GM23338 (cell line): ENCODE results near the gene PRR4. TPM values are rescaled to one million over a fixed set of nuclear protein-coding genes. Genes with fewer than 3 reads are reported as not detected.

Source experiments
- ATAC-seq: fragments of 200-7000 bp; cut with Tn5 transposase; 3 replicates; pipeline ENCODE4 v1.9.1; 2020
- DNase-seq: peaks from one replicate; pipeline ENCODE4 v3.0.0-alpha.2; 2015; ENCODE audit warnings: low spot score
- H2AFZ ChIP-seq: fragments of 200-600 bp; sonication (generic); 2 replicates; pipeline ENCODE4 v1.8.0; 2016; ENCODE audit warnings: antibody characterized with exemption, mild to moderate bottlenecking, moderate library complexity
- H3F3A ChIP-seq: fragments of 200-600 bp; sonication (generic); replicated peaks from 2 replicates; pipeline ENCODE4 v1.8.0; 2017; ENCODE audit warnings: antibody characterized with exemption, mixed run types, low read depth
- H3K27ac ChIP-seq: fragments of 200-600 bp; sonication (generic); 2 replicates; pipeline ENCODE4 v1.6.1; 2016; ENCODE audit warnings: low read depth
- H3K27me3 ChIP-seq: fragments of 200-600 bp; sonication (generic); 2 replicates; pipeline ENCODE4 v1.8.0; 2016; ENCODE audit warnings: mild to moderate bottlenecking, mixed run types, moderate library complexity; ENCODE audit not compliant: insufficient read depth
- H3K36me3 ChIP-seq: fragments of 200-600 bp; sonication (generic); 2 replicates; pipeline ENCODE4 v1.8.0; 2016; ENCODE audit warnings: mild to moderate bottlenecking; ENCODE audit not compliant: insufficient read depth
- H3K4me1 ChIP-seq: fragments of 200-600 bp; sonication (generic); 2 replicates; pipeline ENCODE4 v1.8.0; 2016; ENCODE audit warnings: mild to moderate bottlenecking, moderate library complexity; ENCODE audit not compliant: insufficient read depth
- H3K4me2 ChIP-seq: fragments of 200-600 bp; sonication (generic); 2 replicates; pipeline ENCODE4 v1.7.1; 2017; ENCODE audit warnings: mixed run types
- H3K4me3 ChIP-seq: fragments of 200-600 bp; sonication (generic); 2 replicates; pipeline ENCODE4 v1.6.1; 2016; ENCODE audit warnings: mixed run types
- H3K79me2 ChIP-seq: fragments of 200-600 bp; sonication (generic); replicated peaks from 2 replicates; pipeline ENCODE4 v1.8.0; 2017; ENCODE audit warnings: mild to moderate bottlenecking; ENCODE audit not compliant: insufficient read depth
- H3K9me2 ChIP-seq: fragments of 200-600 bp; sonication (generic); 2 replicates; pipeline ENCODE4 v1.8.0; 2017; ENCODE audit not compliant: insufficient read depth
- H4K20me1 ChIP-seq: fragments of 200-600 bp; sonication (generic); replicated peaks from 2 replicates; pipeline ENCODE4 v1.8.0; 2017; ENCODE audit warnings: mild to moderate bottlenecking; ENCODE audit not compliant: insufficient read depth
- H3K27ac Mint-ChIP-seq: 2 replicates; pipeline ENCODE4 v1.8.0; 2020; ENCODE audit warnings: inconsistent platforms, mild to moderate bottlenecking, moderate library complexity, mixed read lengths
- H3K27me3 Mint-ChIP-seq: 3 replicates; pipeline ENCODE4 v1.8.0; 2022; ENCODE audit warnings: low read depth, mild to moderate bottlenecking, moderate library complexity, mixed read lengths, inconsistent platforms; ENCODE audit not compliant: insufficient read depth, poor library complexity
- H3K36me3 Mint-ChIP-seq: 3 replicates; pipeline ENCODE4 v1.8.0; 2021; ENCODE audit warnings: low read depth, mild to moderate bottlenecking, inconsistent platforms, moderate library complexity, mixed read lengths
- H3K4me1 Mint-ChIP-seq: 3 replicates; pipeline ENCODE4 v1.8.0; 2020; ENCODE audit warnings: mild to moderate bottlenecking, inconsistent platforms, mixed read lengths
- H3K4me3 Mint-ChIP-seq: 3 replicates; pipeline ENCODE4 v1.8.0; 2021; ENCODE audit warnings: moderate library complexity, mild to moderate bottlenecking, inconsistent platforms, mixed read lengths
- H3K9me3 Mint-ChIP-seq: 3 replicates; pipeline ENCODE4 v1.8.0; 2020; ENCODE audit warnings: moderate library complexity, mild to moderate bottlenecking, inconsistent platforms, mixed read lengths
- CREB1 ChIP-seq: fragments of 250-450 bp; sonication (Bioruptor Pico); IDR thresholded peaks from 2 replicates; pipeline ENCODE4 v1.5.0; 2020; ENCODE audit warnings: low read depth, mild to moderate bottlenecking, moderate library complexity
- ETS1 ChIP-seq: IDR thresholded peaks from 2 replicates; pipeline ENCODE4 v1.6.1; 2016; ENCODE audit warnings: antibody characterized with exemption
- EZH2 ChIP-seq: fragments of 200-600 bp; sonication (generic); IDR thresholded peaks from one replicate; pipeline ENCODE4 v1.8.0; 2017; ENCODE audit warnings: antibody characterized with exemption, mild to moderate bottlenecking, low read depth; ENCODE audit not compliant: unreplicated experiment
- JUNB ChIP-seq: IDR thresholded peaks from one replicate; pipeline ENCODE4 v1.6.1; 2016; ENCODE audit warnings: antibody characterized with exemption; ENCODE audit not compliant: unreplicated experiment
- NANOG ChIP-seq: IDR thresholded peaks from 2 replicates; pipeline ENCODE4 v1.6.1; 2016; ENCODE audit warnings: antibody characterized with exemption, borderline replicate concordance
- POLR2AphosphoS5 ChIP-seq: IDR thresholded peaks from 2 replicates; pipeline ENCODE4 v1.6.1; 2016; ENCODE audit warnings: antibody characterized with exemption, low read depth
- STAT1 ChIP-seq: IDR thresholded peaks from one replicate; pipeline ENCODE4 v1.6.1; 2016; ENCODE audit warnings: antibody characterized with exemption; ENCODE audit not compliant: unreplicated experiment
- ZNF114 ChIP-seq: fragments of 250-450 bp; sonication (Bioruptor Pico); IDR thresholded peaks from 2 replicates; pipeline ENCODE4 v1.5.0; 2020; ENCODE audit warnings: mild to moderate bottlenecking, moderate library complexity
- ZNF331 ChIP-seq: fragments of 250-450 bp; sonication (Bioruptor Pico); IDR thresholded peaks from 2 replicates; pipeline ENCODE4 v1.5.0; 2020; ENCODE audit warnings: low read depth, mild to moderate bottlenecking, moderate library complexity
- ZNF462 ChIP-seq: fragments of 250-450 bp; sonication (Bioruptor Pico); IDR thresholded peaks from 2 replicates; pipeline ENCODE4 v1.5.0; 2020; ENCODE audit warnings: mild to moderate bottlenecking, moderate library complexity
- polyA plus RNA-seq: library from polyadenylated mRNA; unstranded; fragments of >200 nt; fragmentation: Nextera tagmentation; extraction: Ambion mirVana; gene quantifications from 2 replicates; pipeline ENCODE4 v1.2.1, GENCODE V29; 2016
- total RNA-seq: library from RNA; depleted of rRNA; stranded (reverse); fragments of >200 nt; shearing (Covaris generic); gene quantifications from 2 replicates; pipeline ENCODE4 v1.2.3, GENCODE V29; 2014
- TF ChIP-seq, protein P1 (sequence below): IDR thresholded peaks from one replicate; pipeline ENCODE4 v1.6.1; 2018; ENCODE audit warnings: antibody characterized with exemption; ENCODE audit not compliant: unreplicated experiment

Gene PRR4
- total and polyA plus RNA-seq, 2 experiments from 2014 or later: 2.1 to 7.9 TPM

DNA sequence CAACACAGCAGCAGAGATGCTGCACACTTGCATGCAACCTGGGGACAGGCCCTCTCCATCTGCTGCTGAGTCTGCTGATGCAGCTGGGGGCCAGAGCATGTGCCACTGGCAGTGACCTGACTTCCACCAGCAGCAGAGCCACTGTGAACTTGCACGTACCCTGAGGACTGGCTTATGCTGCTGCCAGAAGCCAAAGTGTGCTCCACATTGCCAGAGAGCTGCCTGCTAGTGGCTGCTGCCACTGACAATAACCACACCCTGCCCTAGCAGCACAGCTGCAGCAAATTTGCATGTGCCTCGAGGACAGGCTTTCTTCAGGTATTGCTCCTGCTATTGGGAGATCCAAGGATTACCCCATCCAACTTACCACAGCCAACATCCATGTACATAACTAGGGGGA is 4.5 kb upstream of the PRR4 start:
- Histone ChIP-seq H3K27ac (no peak overlapping the region), H3K4me1 (no peaks in the 10 kb centered on the region), H3K36me3 (peaks cover 9% of the 10 kb centered on the region), H3F3A (no peaks in the 10 kb centered on the region), H3K4me2 (no peak overlapping the region), H2AFZ (no peak overlapping the region), H3K9me2 (peaks cover 11% of the 10 kb centered on the region; the same call in 1 of the 2 replicates), H3K4me3 (no peak overlapping the region), H3K79me2 (no peaks in the 10 kb centered on the region), H4K20me1 (no peaks in the 10 kb centered on the region; the same call in 1 of the 2 replicates), H3K27me3 (no peaks in the 10 kb centered on the region)
- Mint-ChIP-seq H3K4me1 (no peaks in the 10 kb centered on the region), H3K9me3 (peaks cover 38% of the 10 kb centered on the region), H3K36me3 (peaks cover 40% of the 10 kb centered on the region), H3K27ac (no peak overlapping the region), H3K27me3 (peaks cover 2% of the 10 kb centered on the region), H3K4me3 (no peak overlapping the region)
- no peak for DNase-seq
- no peak for TF ChIP-seq CREB1 (CRISPR knock-in tag)
- TF ChIP-seq ZNF114 (CRISPR knock-in tag): no peak
- ATAC-seq: no peak

GRCh38 chr12:10851243-10851858 is 2.1 kb upstream of the PRR4 start:
- no peaks in the 10 kb centered on the region for H3K4me1 Mint-ChIP-seq
- TF ChIP-seq ETS1 (no peak), NANOG (no peak), JUNB (no peak), ZNF462 (CRISPR knock-in tag) (no peak), ZNF114 (CRISPR knock-in tag) (no peak), EZH2 (no peak), ZNF331 (CRISPR knock-in tag) (no peak), POLR2AphosphoS5 (no peak), CREB1 (CRISPR knock-in tag) (no peak), STAT1 (no peak)
- TF ChIP-seq, protein P1, sequence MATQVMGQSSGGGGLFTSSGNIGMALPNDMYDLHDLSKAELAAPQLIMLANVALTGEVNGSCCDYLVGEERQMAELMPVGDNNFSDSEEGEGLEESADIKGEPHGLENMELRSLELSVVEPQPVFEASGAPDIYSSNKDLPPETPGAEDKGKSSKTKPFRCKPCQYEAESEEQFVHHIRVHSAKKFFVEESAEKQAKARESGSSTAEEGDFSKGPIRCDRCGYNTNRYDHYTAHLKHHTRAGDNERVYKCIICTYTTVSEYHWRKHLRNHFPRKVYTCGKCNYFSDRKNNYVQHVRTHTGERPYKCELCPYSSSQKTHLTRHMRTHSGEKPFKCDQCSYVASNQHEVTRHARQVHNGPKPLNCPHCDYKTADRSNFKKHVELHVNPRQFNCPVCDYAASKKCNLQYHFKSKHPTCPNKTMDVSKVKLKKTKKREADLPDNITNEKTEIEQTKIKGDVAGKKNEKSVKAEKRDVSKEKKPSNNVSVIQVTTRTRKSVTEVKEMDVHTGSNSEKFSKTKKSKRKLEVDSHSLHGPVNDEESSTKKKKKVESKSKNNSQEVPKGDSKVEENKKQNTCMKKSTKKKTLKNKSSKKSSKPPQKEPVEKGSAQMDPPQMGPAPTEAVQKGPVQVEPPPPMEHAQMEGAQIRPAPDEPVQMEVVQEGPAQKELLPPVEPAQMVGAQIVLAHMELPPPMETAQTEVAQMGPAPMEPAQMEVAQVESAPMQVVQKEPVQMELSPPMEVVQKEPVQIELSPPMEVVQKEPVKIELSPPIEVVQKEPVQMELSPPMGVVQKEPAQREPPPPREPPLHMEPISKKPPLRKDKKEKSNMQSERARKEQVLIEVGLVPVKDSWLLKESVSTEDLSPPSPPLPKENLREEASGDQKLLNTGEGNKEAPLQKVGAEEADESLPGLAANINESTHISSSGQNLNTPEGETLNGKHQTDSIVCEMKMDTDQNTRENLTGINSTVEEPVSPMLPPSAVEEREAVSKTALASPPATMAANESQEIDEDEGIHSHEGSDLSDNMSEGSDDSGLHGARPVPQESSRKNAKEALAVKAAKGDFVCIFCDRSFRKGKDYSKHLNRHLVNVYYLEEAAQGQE: no peak

More at GRCh38 chr12:10851243-10851858, 2.1 kb upstream of the PRR4 start:
- Histone ChIP-seq H3K4me2 (no peak overlapping the region), H2AFZ (no peak overlapping the region), H3K4me3 (no peak overlapping the region), H3K27me3 (no peaks in the 10 kb centered on the region), H3K4me1 (no peaks in the 10 kb centered on the region), H3K36me3 (peaks cover 5% of the 10 kb centered on the region; the same call in 1 of the 2 replicates), H3K27ac (no peak overlapping the region), H3K79me2 (no peaks in the 10 kb centered on the region), H3K9me2 (peaks cover 16% of the 10 kb centered on the region; the same call in 1 of the 2 replicates), H3F3A (no peaks in the 10 kb centered on the region), H4K20me1 (no peaks in the 10 kb centered on the region; the same call in 1 of the 2 replicates)
- Mint-ChIP-seq H3K4me3 (no peak overlapping the region), H3K9me3 (peaks cover 16% of the 10 kb centered on the region), H3K27ac (no peak overlapping the region), H3K36me3 (peaks cover 16% of the 10 kb centered on the region), H3K27me3 (peaks cover 2% of the 10 kb centered on the region)
- DNase-seq (no peak), ATAC-seq (no peak)
